GM12801 (cell line): Measurements from ENCODE around the gene LPP.

ENCODE experiments used
- CTCF ChIP-seq: IDR thresholded peaks from one replicate; pipeline ENCODE4 v1.5.1; 2011; ENCODE audit warnings: control low read depth; ENCODE audit not compliant: insufficient read length; ENCODE audit errors: extremely low read depth

The LPP gene

GRCh38 chr3:188608401-188608800, 454.4 kb downstream of the LPP start:
- TF ChIP-seq CTCF, result no peak

GRCh38 chr3:188617270-188617669, 463.3 kb downstream of the LPP start:
- TF ChIP-seq CTCF, result no peak

- TF ChIP-seq CTCF, result no peak
Observed at GRCh38 chr3:188617988-188618701, 464.2 kb downstream of the LPP start.

GRCh38 chr3:188620752-188621151, 466.8 kb downstream of the LPP start:
- TF ChIP-seq CTCF, result no peak

GRCh38 chr3:188624384-188624783, 470.4 kb downstream of the LPP start:
- TF ChIP-seq CTCF, result no peak

- no peak for TF ChIP-seq CTCF
Observed at GRCh38 chr3:188624828-188625227, 470.9 kb downstream of the LPP start.

GRCh38 chr3:188627652-188628051, 473.7 kb downstream of the LPP start:
- TF ChIP-seq CTCF, result no peak
